ENCODE results near the gene MAGEH1.
"Not testable (repeated sequence)": the region's sequence is repeated elsewhere in the genome, so short reads cannot be mapped to it uniquely, and the experiment has no call there.

The MAGEH1 gene

GRCh38 chrX:55451990-55452832 lies at the start of gene MAGEH1:
TSS of gene MAGEH1 (plus strand) at chrX:55452127. CDS start at chrX:55452375, 248 bp downstream.
- peak in 1 of 2 experiments; percentile 74 for DNase-seq

GRCh38 chrX:55427079-55427478 lies 24.8 kb upstream of the MAGEH1 start:
- not testable (repeated sequence) for DNase-seq

GRCh38 chrX:55443468-55443867 lies 8.5 kb upstream of the MAGEH1 start:
- not testable (repeated sequence) for DNase-seq

- DNase-seq = no peak
These were observed 1.7 kb upstream of the MAGEH1 start for GRCh38 chrX:55450259-55450658.

- DNase-seq = no peak
These were observed 786 bp upstream of the MAGEH1 start for GRCh38 chrX:55451141-55451540.

GRCh38 chrX:55451626-55451989 lies 319 bp upstream of the MAGEH1 start:
- no peak for DNase-seq

- no peak for DNase-seq
These were observed 852 bp downstream of the MAGEH1 start for GRCh38 chrX:55452833-55453124.

GRCh38 chrX:55455708-55456107 lies 3.8 kb downstream of the MAGEH1 start:
- not testable (repeated sequence) for DNase-seq

GRCh38 chrX:55459426-55459825 lies 7.5 kb downstream of the MAGEH1 start:
- DNase-seq = not testable (repeated sequence)

GRCh38 chrX:55459926-55460325 lies 8.0 kb downstream of the MAGEH1 start:
- DNase-seq = not testable (repeated sequence)

- not testable (repeated sequence) for DNase-seq
These were observed 12.1 kb downstream of the MAGEH1 start for GRCh38 chrX:55464050-55464449.

GRCh38 chrX:55465108-55465507 lies 13.2 kb downstream of the MAGEH1 start:
- DNase-seq = not testable (repeated sequence)

GRCh38 chrX:55465791-55466190 lies 13.9 kb downstream of the MAGEH1 start:
- DNase-seq = not testable (repeated sequence)

GRCh38 chrX:55479956-55480355 lies 28.0 kb downstream of the MAGEH1 start:
- not testable (repeated sequence) for DNase-seq

- DNase-seq = no peak
These were observed 28.6 kb downstream of the MAGEH1 start for GRCh38 chrX:55480390-55481062.

GRCh38 chrX:55484948-55485347 lies 33.0 kb downstream of the MAGEH1 start:
- no peak for DNase-seq

- DNase-seq = peak in 1 of 2 experiments; percentile 2
These were observed 34.8 kb downstream of the MAGEH1 start for GRCh38 chrX:55486736-55487135.

- no peak for DNase-seq
These were observed 35.2 kb downstream of the MAGEH1 start for GRCh38 chrX:55487143-55487542.

- peak in 1 of 2 experiments; percentile 46 for DNase-seq
These were observed 36.2 kb downstream of the MAGEH1 start for GRCh38 chrX:55488006-55488592.

GRCh38 chrX:55488593-55489313 lies 36.8 kb downstream of the MAGEH1 start:
- DNase-seq = peak in 1 of 2 experiments; percentile 54

- DNase-seq = no peak
These were observed 37.5 kb downstream of the MAGEH1 start, which contains the start of gene USP51 for GRCh38 chrX:55489314-55490009. TSS of gene USP51 (minus strand) at chrX:55489848. CDS start at chrX:55488939, 909 bp downstream.

GRCh38 chrX:55490121-55490520 lies 38.2 kb downstream of the MAGEH1 start:
- no peak for DNase-seq
